ENCODE results near the gene PTPRG.

Gene PTPRG

GRCh38 chr3:61956236-61956635 is 394.9 kb downstream of the PTPRG start:
- H3K9ac ChIP-seq (ENCODE audit: low read depth, low read length, poor library complexity, severe bottlenecking), result no peak overlapping the region
- H3F3A ChIP-seq (ENCODE audit: low read depth), result no peaks in the 10 kb centered on the region
- no peaks in the 10 kb centered on the region for H3K79me2 ChIP-seq (ENCODE audit: insufficient read depth, low read length)
- no peak for TF ChIP-seq EZH2phosphoT487 (IDR thresholded peaks at IDR 0.05; ENCODE audit: borderline replicate concordance)
- no peak for TF ChIP-seq CTCF (conservative IDR thresholded peaks at IDR 0.05; ENCODE audit: low read length)
- no peaks in the 10 kb centered on the region for H3K36me3 ChIP-seq (ENCODE audit: insufficient read depth, low read length)
- H3K27me3 ChIP-seq (ENCODE audit: insufficient read depth, low read length, poor library complexity, severe bottlenecking), result no peaks in the 10 kb centered on the region
- H3K9me3 ChIP-seq (ENCODE audit: insufficient read depth, low read depth, low read length), result no peaks in the 10 kb centered on the region
- no peak overlapping the region for H3K4me3 ChIP-seq (ENCODE audit: low read length, poor library complexity, severe bottlenecking)
- H3K4me1 ChIP-seq (ENCODE audit: insufficient read depth, low read length, poor library complexity, severe bottlenecking), result peaks cover 8% of the 10 kb centered on the region
- no peaks in the 10 kb centered on the region for H3K9me2 ChIP-seq (replicated peaks; ENCODE audit: low read depth, low read length)
- H2AFZ ChIP-seq (ENCODE audit: low read length), result no peak overlapping the region
- H4K20me1 ChIP-seq (ENCODE audit: insufficient read depth, low read length, poor library complexity, severe bottlenecking), result no peaks in the 10 kb centered on the region
- H3K4me2 ChIP-seq (ENCODE audit: low read depth, low read length, poor library complexity, severe bottlenecking), result no peak overlapping the region

GRCh38 chr3:61957259-61957658 is 395.9 kb downstream of the PTPRG start:
- Histone ChIP-seq H3K4me1 (ENCODE audit: insufficient read depth, low read length, poor library complexity, severe bottlenecking) (peaks cover 8% of the 10 kb centered on the region), H2AFZ (ENCODE audit: low read length) (no peak overlapping the region), H3F3A (ENCODE audit: low read depth) (no peaks in the 10 kb centered on the region), H3K9ac (ENCODE audit: low read depth, low read length, poor library complexity, severe bottlenecking) (no peak overlapping the region), H4K20me1 (ENCODE audit: insufficient read depth, low read length, poor library complexity, severe bottlenecking) (no peaks in the 10 kb centered on the region), H3K9me3 (ENCODE audit: insufficient read depth, low read depth, low read length) (no peaks in the 10 kb centered on the region), H3K4me2 (ENCODE audit: low read depth, low read length, poor library complexity, severe bottlenecking) (no peak overlapping the region), H3K4me3 (ENCODE audit: low read length, poor library complexity, severe bottlenecking) (no peak overlapping the region), H3K79me2 (ENCODE audit: insufficient read depth, low read length) (no peaks in the 10 kb centered on the region), H3K36me3 (ENCODE audit: insufficient read depth, low read length) (no peaks in the 10 kb centered on the region), H3K27me3 (ENCODE audit: insufficient read depth, low read length, poor library complexity, severe bottlenecking) (no peaks in the 10 kb centered on the region), H3K9me2 (replicated peaks; ENCODE audit: low read depth, low read length) (no peaks in the 10 kb centered on the region)
- no peak for TF ChIP-seq CTCF (conservative IDR thresholded peaks at IDR 0.05; ENCODE audit: low read length)
- TF ChIP-seq EZH2phosphoT487 (IDR thresholded peaks at IDR 0.05; ENCODE audit: borderline replicate concordance), result no peak

DNA sequence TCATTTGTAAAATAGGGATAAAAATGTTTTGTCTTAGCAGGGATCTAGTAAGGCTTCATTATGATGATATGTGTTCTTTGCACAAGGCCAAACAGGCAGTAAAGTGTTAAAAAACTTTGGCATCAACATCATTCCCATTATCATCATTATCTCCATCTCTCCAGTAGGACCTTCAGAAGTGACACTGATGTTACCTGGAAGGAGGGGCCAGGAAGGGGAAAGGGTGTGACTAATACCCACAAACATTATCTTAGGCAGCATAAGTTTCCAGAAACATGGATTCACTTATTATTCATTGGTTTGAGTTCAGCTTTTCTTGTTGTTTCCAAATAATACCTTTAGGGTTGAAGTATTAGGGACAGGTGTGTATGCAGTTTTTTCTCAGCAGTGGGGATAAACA is 399.6 kb downstream of the PTPRG start:
- Histone ChIP-seq H3K79me2 (ENCODE audit: insufficient read depth, low read length) (no peaks in the 10 kb centered on the region), H3K9ac (ENCODE audit: low read depth, low read length, poor library complexity, severe bottlenecking) (no peak overlapping the region), H3K4me1 (ENCODE audit: insufficient read depth, low read length, poor library complexity, severe bottlenecking) (peaks cover 7% of the 10 kb centered on the region), H3K9me2 (replicated peaks; ENCODE audit: low read depth, low read length) (no peaks in the 10 kb centered on the region), H3K36me3 (ENCODE audit: insufficient read depth, low read length) (no peaks in the 10 kb centered on the region), H3K4me2 (ENCODE audit: low read depth, low read length, poor library complexity, severe bottlenecking) (no peak overlapping the region), H3F3A (ENCODE audit: low read depth) (no peaks in the 10 kb centered on the region), H4K20me1 (ENCODE audit: insufficient read depth, low read length, poor library complexity, severe bottlenecking) (no peaks in the 10 kb centered on the region), H3K27me3 (ENCODE audit: insufficient read depth, low read length, poor library complexity, severe bottlenecking) (no peaks in the 10 kb centered on the region), H2AFZ (ENCODE audit: low read length) (no peak overlapping the region), H3K9me3 (ENCODE audit: insufficient read depth, low read depth, low read length) (no peaks in the 10 kb centered on the region), H3K4me3 (ENCODE audit: low read length, poor library complexity, severe bottlenecking) (no peak overlapping the region)
- TF ChIP-seq CTCF (conservative IDR thresholded peaks at IDR 0.05; ENCODE audit: low read length) (no peak), EZH2phosphoT487 (IDR thresholded peaks at IDR 0.05; ENCODE audit: borderline replicate concordance) (no peak)

Measured in Loucy (cell line).